ENCODE data around the gene PLA2G2E.
A peak's percentile ranks its signal among the peaks of the same experiment; 100 is the strongest.
"Not testable (repeated sequence)": the region's sequence is repeated elsewhere in the genome, so short reads cannot be mapped to it uniquely, and the experiment has no call there.

PLA2G2E gene

GRCh38 chr1:19932866-19933265 lies 9.4 kb upstream of the PLA2G2E start:
- DNase-seq (ENCODE audit: low spot score): no peak

GRCh38 chr1:19927130-19927421 lies 3.7 kb upstream of the PLA2G2E start:
- not testable (repeated sequence) for DNase-seq (ENCODE audit: low spot score)

- no peak for DNase-seq (ENCODE audit: low spot score)
These were observed 3.1 kb upstream of the PLA2G2E start for GRCh38 chr1:19926296-19927129.

- no peak for DNase-seq (ENCODE audit: low spot score)
These were observed 2.1 kb upstream of the PLA2G2E start for GRCh38 chr1:19925342-19926070.

- DNase-seq (ENCODE audit: low spot score): no peak
These were observed 533 bp upstream of the PLA2G2E start for GRCh38 chr1:19923953-19924346.

- no peak for DNase-seq (ENCODE audit: low spot score)
These were observed 1.3 kb downstream of the PLA2G2E start for GRCh38 chr1:19922015-19922688.

- no peak for DNase-seq (ENCODE audit: low spot score)
These were observed 2.1 kb downstream of the PLA2G2E start for GRCh38 chr1:19921310-19921709.

- no peak for DNase-seq (ENCODE audit: low spot score)
These were observed 3.2 kb downstream of the PLA2G2E start for GRCh38 chr1:19920132-19920710.

- DNase-seq (ENCODE audit: low spot score): peak; percentile 58
These were observed 5.4 kb downstream of the PLA2G2E start for GRCh38 chr1:19918057-19918456.

- DNase-seq (ENCODE audit: low spot score): no peak
These were observed 12.8 kb downstream of the PLA2G2E start for GRCh38 chr1:19910650-19911049.

GRCh38 chr1:19909971-19910370 lies 13.4 kb downstream of the PLA2G2E start:
- no peak for DNase-seq (ENCODE audit: low spot score)

GRCh38 chr1:19909392-19909791 lies 14.0 kb downstream of the PLA2G2E start:
- DNase-seq (ENCODE audit: low spot score): no peak

GRCh38 chr1:19907456-19907855 lies 16.0 kb downstream of the PLA2G2E start:
- DNase-seq (ENCODE audit: low spot score): no peak

- DNase-seq (ENCODE audit: low spot score): no peak
These were observed 19.8 kb downstream of the PLA2G2E start for GRCh38 chr1:19903621-19904020.

GRCh38 chr1:19901653-19902052 lies 21.8 kb downstream of the PLA2G2E start:
- DNase-seq (ENCODE audit: low spot score): no peak

GRCh38 chr1:19894218-19894617 lies 29.2 kb downstream of the PLA2G2E start:
- DNase-seq (ENCODE audit: low spot score): no peak

GRCh38 chr1:19893687-19894086 lies 29.7 kb downstream of the PLA2G2E start:
- no peak for DNase-seq (ENCODE audit: low spot score)

- no peak for DNase-seq (ENCODE audit: low spot score)
These were observed 30.7 kb downstream of the PLA2G2E start for GRCh38 chr1:19892628-19893168.

- no peak for DNase-seq (ENCODE audit: low spot score)
These were observed 31.3 kb downstream of the PLA2G2E start for GRCh38 chr1:19892129-19892528.

- DNase-seq (ENCODE audit: low spot score): no peak
These were observed 33.8 kb downstream of the PLA2G2E start for GRCh38 chr1:19889656-19890055.

GRCh38 chr1:19888112-19888511 lies 35.3 kb downstream of the PLA2G2E start:
- DNase-seq (ENCODE audit: low spot score): no peak

- no peak for DNase-seq (ENCODE audit: low spot score)
These were observed 37.6 kb downstream of the PLA2G2E start for GRCh38 chr1:19885821-19886220.
